ENCODE data around the gene WDR27.

- no peak for TF ChIP-seq GATA3 (IDR thresholded peaks at IDR 0.05; ENCODE audit: low read depth, low read length)
- no peak for TF ChIP-seq GATA2 (IDR thresholded peaks at IDR 0.05; ENCODE audit: low read depth, low read length)
These were observed 280.8 kb downstream of the WDR27 start for GRCh38 chr6:169420912-169421543.
